ENCODE results near the gene NLRP4.

NLRP4 gene

GRCh38 chr19:55836340-55836739 is at the start of gene NLRP4:
TSS of gene NLRP4 (plus strand) at chr19:55836540. CDS start at chr19:55852081, 15,541 bp downstream.
- DNase-seq (ENCODE audit: low read depth): no peak

- no peak for DNase-seq (ENCODE audit: low read depth)
Observed at GRCh38 chr19:55795021-55795420, 41.3 kb upstream of the NLRP4 start.

- no peak for DNase-seq (ENCODE audit: low read depth)
Observed at GRCh38 chr19:55801416-55801815, 34.9 kb upstream of the NLRP4 start.

GRCh38 chr19:55802281-55802680 is 34.1 kb upstream of the NLRP4 start:
- no peak for DNase-seq (ENCODE audit: low read depth)

- no peak for DNase-seq (ENCODE audit: low read depth)
Observed at GRCh38 chr19:55809381-55810058, 26.8 kb upstream of the NLRP4 start.

- no peak for DNase-seq (ENCODE audit: low read depth)
Observed at GRCh38 chr19:55811340-55811739, 25.0 kb upstream of the NLRP4 start.

- DNase-seq (ENCODE audit: low read depth): no peak
Observed at GRCh38 chr19:55812449-55812848, 23.9 kb upstream of the NLRP4 start.

- no peak for DNase-seq (ENCODE audit: low read depth)
Observed at GRCh38 chr19:55813906-55814305, 22.4 kb upstream of the NLRP4 start.

GRCh38 chr19:55820037-55820436 is 16.3 kb upstream of the NLRP4 start:
- DNase-seq (ENCODE audit: low read depth): no peak

- DNase-seq (ENCODE audit: low read depth): no peak
Observed at GRCh38 chr19:55830656-55831055, 5.7 kb upstream of the NLRP4 start.

GRCh38 chr19:55831846-55832245 is 4.5 kb upstream of the NLRP4 start, which contains the start of gene NLRP11:
TSS of gene NLRP11 (minus strand) at chr19:55831999. CDS start at chr19:55818174, 13,825 bp downstream.
- no peak for DNase-seq (ENCODE audit: low read depth)

GRCh38 chr19:55832676-55833075 is 3.7 kb upstream of the NLRP4 start:
- DNase-seq (ENCODE audit: low read depth): no peak

GRCh38 chr19:55838251-55838650 is 1.9 kb downstream of the NLRP4 start:
- no peak for DNase-seq (ENCODE audit: low read depth)

GRCh38 chr19:55838906-55839305 is 2.6 kb downstream of the NLRP4 start:
- no peak for DNase-seq (ENCODE audit: low read depth)

- DNase-seq (ENCODE audit: low read depth): no peak
Observed at GRCh38 chr19:55855160-55855559, 18.8 kb downstream of the NLRP4 start.

- DNase-seq (ENCODE audit: low read depth): no peak
Observed at GRCh38 chr19:55857149-55857548, 20.8 kb downstream of the NLRP4 start.

- DNase-seq (ENCODE audit: low read depth): no peak
Observed at GRCh38 chr19:55857974-55858373, 21.6 kb downstream of the NLRP4 start.

GRCh38 chr19:55858401-55858800 is 22.1 kb downstream of the NLRP4 start:
- DNase-seq (ENCODE audit: low read depth): no peak

- DNase-seq (ENCODE audit: low read depth): no peak
Observed at GRCh38 chr19:55858969-55859368, 22.6 kb downstream of the NLRP4 start.

GRCh38 chr19:55866521-55866920 is 30.2 kb downstream of the NLRP4 start:
- DNase-seq (ENCODE audit: low read depth): no peak

- DNase-seq (ENCODE audit: low read depth): no peak
Observed at GRCh38 chr19:55867101-55867500, 30.8 kb downstream of the NLRP4 start.

GRCh38 chr19:55870736-55871135 is 34.4 kb downstream of the NLRP4 start:
- no peak for DNase-seq (ENCODE audit: low read depth)

- DNase-seq (ENCODE audit: low read depth): no peak
Observed at GRCh38 chr19:55877211-55877610, 40.9 kb downstream of the NLRP4 start.

GRCh38 chr19:55882626-55883025 is 46.3 kb downstream of the NLRP4 start:
- no peak for DNase-seq (ENCODE audit: low read depth)

Measured in stromal cell of bone marrow (primary cell).